Smooth muscle cell (in vitro differentiated cells): ENCODE data around the gene TBC1D1. TPM values are rescaled to one million over a fixed set of nuclear protein-coding genes. Genes with fewer than 3 reads are reported as not detected.
A peak's percentile ranks its signal among the peaks of the same experiment; 100 is the strongest.

Source experiments
- DNase-seq: peaks from one replicate; lab custom pipeline; 2025; ENCODE audit not compliant: unreplicated experiment; lab: John Stamatoyannopoulos, UW
- H2AFZ ChIP-seq: fragments of 200-600 bp; sonication (generic); 2 replicates; pipeline ENCODE4 v1.6.0; 2016; ENCODE audit warnings: antibody characterized with exemption, low read depth, mild to moderate bottlenecking
- H3F3A ChIP-seq: fragments of 200-600 bp; sonication (generic); 2 replicates; pipeline ENCODE4 v1.6.0; 2017; ENCODE audit warnings: antibody characterized with exemption, low read depth
- H3K27ac ChIP-seq: fragments of 200-600 bp; sonication (generic); 2 replicates; pipeline ENCODE4 v1.5.1; 2016; ENCODE audit warnings: low read depth, mild to moderate bottlenecking
- H3K27me3 ChIP-seq: fragments of 200-600 bp; sonication (generic); 2 replicates; pipeline ENCODE4 v1.6.1; 2016; ENCODE audit warnings: low read depth, mild to moderate bottlenecking
- H3K36me3 ChIP-seq: fragments of 200-600 bp; sonication (generic); 2 replicates; pipeline ENCODE4 v1.5.1; 2016; ENCODE audit warnings: low read depth
- H3K4me1 ChIP-seq: fragments of 200-600 bp; sonication (generic); 2 replicates; pipeline ENCODE4 v1.5.1; 2016; ENCODE audit warnings: low read depth
- H3K4me2 ChIP-seq: fragments of 200-600 bp; sonication (generic); 2 replicates; pipeline ENCODE4 v1.6.0; 2016; ENCODE audit warnings: mild to moderate bottlenecking
- H3K4me3 ChIP-seq: fragments of 200-600 bp; sonication (generic); 2 replicates; pipeline ENCODE4 v1.5.1; 2016; ENCODE audit warnings: mild to moderate bottlenecking
- H3K79me2 ChIP-seq: fragments of 200-600 bp; sonication (generic); 2 replicates; pipeline ENCODE4 v1.6.0; 2016; ENCODE audit warnings: low read depth, mild to moderate bottlenecking
- H3K9ac ChIP-seq: fragments of 200-600 bp; sonication (generic); 2 replicates; pipeline ENCODE4 v1.6.0; 2016; ENCODE audit warnings: low read depth
- H3K9me3 ChIP-seq: fragments of 200-600 bp; sonication (generic); replicated peaks from 2 replicates; pipeline ENCODE4 v1.5.1; 2016; ENCODE audit warnings: low read depth
- H4K20me1 ChIP-seq: fragments of 200-600 bp; sonication (generic); 2 replicates; pipeline ENCODE4 v1.6.0; 2016; ENCODE audit warnings: low read depth
- CTCF ChIP-seq: fragments of 200-600 bp; sonication (generic); IDR thresholded peaks from 2 replicates; pipeline ENCODE4 v1.5.1; 2017; ENCODE audit warnings: borderline replicate concordance, mild to moderate bottlenecking, antibody characterized with exemption; ENCODE audit not compliant: insufficient read depth, poor library complexity, severe bottlenecking
- WGBS: methylation state at CpG from one replicate; pipeline ENCODE4 v1.1.7; 2016; ENCODE audit warnings: low lambda C conversion rate; 5-methylcytosine and 5-hydroxymethylcytosine counted together
- polyA plus RNA-seq: library from polyadenylated mRNA; unstranded; fragments of >200 nt; fragmentation: Nextera tagmentation; extraction: Ambion mirVana; gene quantifications from 2 replicates; pipeline ENCODE4 v1.2.1, GENCODE V29; 2016
- total RNA-seq: library from RNA; depleted of rRNA; stranded (reverse); fragments of >200 nt; gene quantifications from 2 replicates; pipeline ENCODE4 v1.2.3, GENCODE V29; 2014

Gene TBC1D1
- total and polyA plus RNA-seq, 2 experiments from 2014 or later, result 81.5 to 117 TPM

GRCh38 chr4:38085751-38086150 is 194.9 kb downstream of the TBC1D1 start:
- Histone ChIP-seq H3F3A (peaks cover 19% of the 10 kb centered on the region), H3K4me1 (peaks cover 26% of the 10 kb centered on the region), H3K27me3 (no peaks in the 10 kb centered on the region), H3K9me3 (no peaks in the 10 kb centered on the region), H3K79me2 (no peaks in the 10 kb centered on the region), H3K9ac (no peak overlapping the region), H4K20me1 (no peaks in the 10 kb centered on the region), H3K4me3 (no peak overlapping the region), H3K4me2 (peak overlapping the region; percentile 60), H3K36me3 (no peaks in the 10 kb centered on the region), H3K27ac (peak overlapping the region; percentile 34), H2AFZ (no peak overlapping the region)
- DNase-seq, result no peak
- 60% methylated on average over 4 of the region's 4 CpGs for WGBS
- TF ChIP-seq CTCF, result no peak

GRCh38 chr4:38086151-38086848 is 195.4 kb downstream of the TBC1D1 start:
- no peaks in the 10 kb centered on the region for H3K27me3 ChIP-seq
- no peaks in the 10 kb centered on the region for H3K36me3 ChIP-seq
- no peak overlapping the region for H3K4me3 ChIP-seq
- peak overlapping the region; percentile 60 for H3K4me2 ChIP-seq
- H3K27ac ChIP-seq, result peak overlapping the region; percentile 34
- no peak overlapping the region for H3K9ac ChIP-seq
- DNase-seq, result no peak
- H3K9me3 ChIP-seq, result no peaks in the 10 kb centered on the region
- peaks cover 26% of the 10 kb centered on the region for H3K4me1 ChIP-seq
- peaks cover 22% of the 10 kb centered on the region for H3F3A ChIP-seq
- H3K79me2 ChIP-seq, result no peaks in the 10 kb centered on the region
- no peaks in the 10 kb centered on the region for H4K20me1 ChIP-seq
- H2AFZ ChIP-seq, result no peak overlapping the region
- TF ChIP-seq CTCF, result no peak
- 73% methylated on average over 9 of the region's 9 CpGs for WGBS

- H3K27me3 ChIP-seq, result no peaks in the 10 kb centered on the region
- DNase-seq, result no peak
- H3K4me2 ChIP-seq, result no peak overlapping the region
- peaks cover 26% of the 10 kb centered on the region for H3K4me1 ChIP-seq
- H3K27ac ChIP-seq, result peak overlapping the region; percentile 9
- no peaks in the 10 kb centered on the region for H3K79me2 ChIP-seq
- peaks cover 22% of the 10 kb centered on the region for H3F3A ChIP-seq
- no peaks in the 10 kb centered on the region for H3K36me3 ChIP-seq
- no peak overlapping the region for H3K4me3 ChIP-seq
- 85% methylated on average over 2 of the region's 2 CpGs for WGBS
- H3K9me3 ChIP-seq, result no peaks in the 10 kb centered on the region
- no peak overlapping the region for H3K9ac ChIP-seq
- no peak for TF ChIP-seq CTCF
- H2AFZ ChIP-seq, result no peak overlapping the region
- H4K20me1 ChIP-seq, result no peaks in the 10 kb centered on the region
These were observed 196.0 kb downstream of the TBC1D1 start for GRCh38 chr4:38086849-38087226.

GRCh38 chr4:38088321-38088720 is 197.4 kb downstream of the TBC1D1 start:
- Histone ChIP-seq H2AFZ (no peak overlapping the region), H3F3A (peaks cover 27% of the 10 kb centered on the region), H4K20me1 (no peaks in the 10 kb centered on the region), H3K9ac (no peak overlapping the region), H3K79me2 (no peaks in the 10 kb centered on the region), H3K4me1 (peaks cover 26% of the 10 kb centered on the region), H3K4me2 (no peak overlapping the region), H3K9me3 (no peaks in the 10 kb centered on the region), H3K36me3 (no peaks in the 10 kb centered on the region), H3K27ac (no peak overlapping the region), H3K4me3 (no peak overlapping the region), H3K27me3 (no peaks in the 10 kb centered on the region)
- TF ChIP-seq CTCF, result no peak
- DNase-seq, result no peak
